ENCODE measurements around the gene SPAG16.

Gene SPAG16

GRCh38 chr2:214051585-214051984 is 767.3 kb downstream of the SPAG16 start (continued):
- TF ChIP-seq ZBTB44 (tag by site-specific recombination; IDR thresholded peaks at IDR 0.05) (no peak), MYNN (tag by site-specific recombination; IDR thresholded peaks at IDR 0.05; ENCODE audit: borderline replicate concordance) (no peak), ZNF621 (tag by site-specific recombination; IDR thresholded peaks at IDR 0.05) (no peak), ZBTB1 (tag by site-specific recombination; IDR thresholded peaks at IDR 0.05) (no peak)

- Histone ChIP-seq H3K4me3 (ENCODE audit: low read depth, low read length) (no peak overlapping the region), H3K27ac (ENCODE audit: extremely low read depth, low read depth, low read length) (no peak overlapping the region), H3K36me3 (ENCODE audit: control insufficient read depth in 2 of 2, insufficient read depth in 1 of 2, low read length in 2 of 2) (no peaks in the 10 kb centered on the region), H3K9me3 (ENCODE audit: control insufficient read depth, insufficient read depth, low read depth, low read length) (no peaks in the 10 kb centered on the region), H3K4me1 (ENCODE audit: control insufficient read depth, insufficient read depth, low read length) (no peaks in the 10 kb centered on the region)
- CTCF ChIA-PET: no interaction called here
- POLR2A ChIA-PET: no interaction called here
- TF ChIP-seq ZNF10 (tag by site-specific recombination; IDR thresholded peaks at IDR 0.05): no peak
- no peak for TF ChIP-seq ZNF26 (tag by site-specific recombination; IDR thresholded peaks at IDR 0.05)
- TF ChIP-seq ZNF174 (tag by site-specific recombination; IDR thresholded peaks at IDR 0.05): no peak
- TF ChIP-seq ZNF16 (tag by site-specific recombination; IDR thresholded peaks at IDR 0.05; ENCODE audit: low read depth): no peak
- TF ChIP-seq IKZF3 (tag by site-specific recombination; IDR thresholded peaks at IDR 0.05): no peak
- no peak for TF ChIP-seq ZNF311 (tag by site-specific recombination; IDR thresholded peaks at IDR 0.05; ENCODE audit: borderline replicate concordance)
- TF ChIP-seq EGR2 (tag by site-specific recombination; IDR thresholded peaks at IDR 0.05; ENCODE audit: low read depth): no peak
- TF ChIP-seq ZNF133 (tag by site-specific recombination; IDR thresholded peaks at IDR 0.05): no peak
- TF ChIP-seq ZNF366 (tag by site-specific recombination; conservative IDR thresholded peaks at IDR 0.05): no peak
- TF ChIP-seq GLI2 (tag by site-specific recombination; IDR thresholded peaks at IDR 0.05; ENCODE audit: borderline replicate concordance, low read depth): no peak
- no peak for TF ChIP-seq ZBTB6 (tag by site-specific recombination; IDR thresholded peaks at IDR 0.05)
- no peak for TF ChIP-seq REST (tag by site-specific recombination; IDR thresholded peaks at IDR 0.05)
- no peak for TF ChIP-seq ZNF155 (tag by site-specific recombination; IDR thresholded peaks at IDR 0.05)
- no peak for TF ChIP-seq PRDM6 (tag by site-specific recombination; IDR thresholded peaks at IDR 0.05)
- no peak for TF ChIP-seq ZNF292 (tag by site-specific recombination; IDR thresholded peaks at IDR 0.05; ENCODE audit: borderline replicate concordance, low read depth)
- TF ChIP-seq ZNF280D (tag by site-specific recombination; IDR thresholded peaks at IDR 0.05): no peak
- no peak for TF ChIP-seq GLI4 (tag by site-specific recombination; IDR thresholded peaks at IDR 0.05)
- TF ChIP-seq ZNF843 (tag by site-specific recombination; IDR thresholded peaks at IDR 0.05): no peak
- no peak for TF ChIP-seq ZNF112 (tag by site-specific recombination; IDR thresholded peaks at IDR 0.05)
- TF ChIP-seq ZNF701 (tag by site-specific recombination; IDR thresholded peaks at IDR 0.05): no peak
These were observed 768.0 kb downstream of the SPAG16 start for GRCh38 chr2:214052235-214052634.
